ENCODE measurements around the gene TPR. TPM values are rescaled to one million over a fixed set of nuclear protein-coding genes. Genes with fewer than 3 reads are reported as not detected.

Gene TPR
- total and polyA plus RNA-seq, 8 donors = 11.8 to 45.5 (median 29.5) TPM

DNA sequence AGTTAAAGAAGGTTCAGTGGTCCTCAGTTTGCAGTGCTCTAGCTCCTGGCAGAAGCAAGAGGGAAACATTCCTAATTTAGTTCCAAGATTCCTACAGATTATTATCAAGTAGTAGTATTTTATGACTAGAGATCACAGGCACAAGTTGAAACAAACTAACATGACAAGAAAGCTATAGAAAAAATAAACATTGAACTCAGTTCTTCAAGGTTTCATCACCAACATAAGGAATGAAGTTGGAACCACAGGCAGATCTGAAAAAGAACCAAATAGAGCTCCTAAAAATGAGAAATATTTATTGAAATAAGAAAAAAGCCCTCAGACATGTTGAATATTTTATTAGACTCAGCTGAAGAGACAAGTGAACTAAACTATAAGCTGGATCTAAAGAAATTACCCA is 45.3 kb upstream of the TPR start:
- no peak for ATAC-seq
- no peak for DNase-seq
- no peak for FAIRE-seq

DNA sequence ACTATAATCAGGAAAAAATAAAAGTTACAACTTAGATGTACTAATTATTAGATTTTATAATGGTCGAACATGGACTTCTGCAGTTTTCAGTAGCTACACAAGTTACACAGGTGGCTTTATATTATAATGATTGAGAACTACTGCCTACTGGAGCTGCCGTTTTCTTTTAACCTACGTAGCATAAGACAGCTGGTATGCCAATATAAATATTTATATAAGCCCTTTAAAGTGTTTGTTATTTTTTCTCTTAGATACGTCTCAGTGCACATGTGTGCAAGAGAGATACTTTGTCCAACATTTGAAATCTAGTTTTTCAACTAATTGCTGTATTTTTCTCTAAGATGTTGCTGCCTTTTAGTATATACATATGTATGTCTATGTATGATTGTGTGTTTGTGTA is 43.5 kb upstream of the TPR start:
- H3K4me3 ChIP-seq = no peak overlapping the region
- intact Hi-C loops (cut with DNase I) = no loop called here
- no peak for DNase-seq
- H3K36me3 ChIP-seq = peaks cover 0 to 14% (median 0%) of the 10 kb centered on the region in 3 donors
- TF ChIP-seq, protein P1, sequence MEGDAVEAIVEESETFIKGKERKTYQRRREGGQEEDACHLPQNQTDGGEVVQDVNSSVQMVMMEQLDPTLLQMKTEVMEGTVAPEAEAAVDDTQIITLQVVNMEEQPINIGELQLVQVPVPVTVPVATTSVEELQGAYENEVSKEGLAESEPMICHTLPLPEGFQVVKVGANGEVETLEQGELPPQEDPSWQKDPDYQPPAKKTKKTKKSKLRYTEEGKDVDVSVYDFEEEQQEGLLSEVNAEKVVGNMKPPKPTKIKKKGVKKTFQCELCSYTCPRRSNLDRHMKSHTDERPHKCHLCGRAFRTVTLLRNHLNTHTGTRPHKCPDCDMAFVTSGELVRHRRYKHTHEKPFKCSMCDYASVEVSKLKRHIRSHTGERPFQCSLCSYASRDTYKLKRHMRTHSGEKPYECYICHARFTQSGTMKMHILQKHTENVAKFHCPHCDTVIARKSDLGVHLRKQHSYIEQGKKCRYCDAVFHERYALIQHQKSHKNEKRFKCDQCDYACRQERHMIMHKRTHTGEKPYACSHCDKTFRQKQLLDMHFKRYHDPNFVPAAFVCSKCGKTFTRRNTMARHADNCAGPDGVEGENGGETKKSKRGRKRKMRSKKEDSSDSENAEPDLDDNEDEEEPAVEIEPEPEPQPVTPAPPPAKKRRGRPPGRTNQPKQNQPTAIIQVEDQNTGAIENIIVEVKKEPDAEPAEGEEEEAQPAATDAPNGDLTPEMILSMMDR (IDR thresholded peaks at IDR 0.05) = no peak
- no peaks in the 10 kb centered on the region for H3K4me1 ChIP-seq
- WGBS, 2 donors = 42 to 43% methylated on average over 4 of the region's 4 CpGs
- no peaks in the 10 kb centered on the region for H3K9me3 ChIP-seq
- no peak for FAIRE-seq
- ATAC-seq = peak; percentile 47 to 78 (median 60)
- H3K27me3 ChIP-seq = no peaks in the 10 kb centered on the region
- no peak overlapping the region for H3K27ac ChIP-seq

More for the DNA sequence above, 45.3 kb upstream of the TPR start:
- Histone ChIP-seq H3K27ac (no peak overlapping the region), H3K4me1 (no peaks in the 10 kb centered on the region), H3K4me3 (no peak overlapping the region), H3K27me3 (no peaks in the 10 kb centered on the region), H3K36me3 (peaks cover 0 to 14% (median 0%) of the 10 kb centered on the region in 3 donors), H3K9me3 (no peaks in the 10 kb centered on the region)
- TF ChIP-seq, protein P1 (IDR thresholded peaks at IDR 0.05) = no peak
- intact Hi-C loops (cut with DNase I) = no loop called here

DNA sequence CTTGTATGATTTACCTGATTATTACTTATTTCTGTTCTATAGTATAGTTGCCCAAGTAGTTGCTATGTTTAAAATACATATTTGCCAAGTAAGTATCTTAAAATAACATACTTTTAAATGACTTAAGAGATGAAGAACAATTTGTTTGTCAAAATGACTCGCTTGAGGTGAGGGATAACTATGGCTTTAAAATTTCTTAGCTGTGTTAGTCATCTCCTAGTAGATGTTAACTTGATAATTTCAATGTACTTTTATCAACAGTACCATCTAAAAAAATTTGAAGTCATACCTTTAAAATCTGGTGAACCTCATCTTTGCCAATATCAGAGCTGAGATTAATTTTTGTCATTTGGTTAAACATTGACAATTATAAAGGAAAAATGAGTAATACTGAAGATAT is 38.3 kb upstream of the TPR start:
- ATAC-seq = no peak
- WGBS, 2 donors = 92 to 95% methylated on average over 1 of the region's 1 CpG
- FAIRE-seq = no peak
- H3K36me3 ChIP-seq = peaks cover 0 to 6% (median 6%) of the 10 kb centered on the region in 3 donors
- H3K27ac ChIP-seq = no peak overlapping the region
- TF ChIP-seq, protein P1 (IDR thresholded peaks at IDR 0.05) = no peak
- H3K4me3 ChIP-seq = no peak overlapping the region
- intact Hi-C loops (cut with DNase I) = no loop called here
- no peaks in the 10 kb centered on the region for H3K27me3 ChIP-seq
- H3K9me3 ChIP-seq = no peaks in the 10 kb centered on the region
- no peak for DNase-seq
- no peaks in the 10 kb centered on the region for H3K4me1 ChIP-seq

DNA sequence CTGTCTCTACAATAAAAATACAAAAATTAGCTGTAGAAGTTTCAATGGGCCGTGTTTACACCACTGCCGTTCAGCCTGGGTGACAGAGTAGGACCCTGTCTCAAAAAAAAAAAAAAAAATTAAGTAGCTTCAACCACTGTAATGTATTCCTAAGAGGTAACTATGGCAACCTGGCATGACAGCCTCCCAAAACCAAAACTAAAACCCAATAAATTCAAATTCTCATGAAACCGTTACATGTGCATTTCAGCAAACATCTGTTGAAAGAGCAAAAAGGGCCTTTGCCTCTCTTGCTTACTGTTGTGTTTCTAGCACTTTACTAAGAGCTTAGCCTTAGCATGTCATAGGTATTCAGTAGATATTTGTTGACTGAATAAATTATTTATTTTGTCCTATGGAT is 34.0 kb upstream of the TPR start:
- no peak overlapping the region for H3K27ac ChIP-seq
- intact Hi-C loops (cut with DNase I) = no loop called here
- no peak overlapping the region for H3K4me3 ChIP-seq
- H3K27me3 ChIP-seq = no peaks in the 10 kb centered on the region
- H3K36me3 ChIP-seq = peaks cover 0 to 28% (median 6%) of the 10 kb centered on the region in 3 donors
- ATAC-seq (no peak), FAIRE-seq (no peak), DNase-seq (no peak)
- no peaks in the 10 kb centered on the region for H3K4me1 ChIP-seq
- TF ChIP-seq, protein P1 (IDR thresholded peaks at IDR 0.05) = no peak
- no peaks in the 10 kb centered on the region for H3K9me3 ChIP-seq
- WGBS, 2 donors = 92 to 94% methylated on average over 3 of the region's 3 CpGs

DNA sequence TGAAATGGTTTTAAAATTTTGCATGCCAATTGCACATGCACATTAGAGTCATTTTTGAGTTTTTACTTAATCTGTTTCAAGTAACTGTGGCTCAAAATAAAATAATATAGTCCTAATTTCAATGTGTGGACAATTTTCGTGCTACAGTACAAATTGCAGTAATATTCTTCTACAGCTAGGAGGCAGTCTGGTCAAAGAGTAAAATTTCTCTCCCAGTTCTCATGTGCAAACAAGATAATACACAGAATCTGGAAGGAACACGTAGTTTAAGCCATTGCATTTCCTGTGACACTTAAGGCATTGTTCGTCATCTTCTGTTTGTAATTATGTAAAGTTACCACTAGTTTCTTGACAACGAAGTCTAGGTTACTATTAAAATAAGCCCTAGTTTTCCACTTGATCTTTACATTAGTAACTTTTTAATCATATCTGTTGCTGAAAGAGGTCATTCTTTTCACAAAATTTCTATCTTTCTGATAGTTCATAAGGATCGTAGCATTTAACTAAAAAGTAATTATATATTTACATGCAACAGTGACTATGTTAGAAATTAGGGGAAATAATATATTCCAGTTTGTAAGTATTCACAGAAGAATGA is 29.5 kb upstream of the TPR start:
- ATAC-seq (peak; percentile 77 to 88 (median 82)), FAIRE-seq (no peak), DNase-seq (no peak)
- Histone ChIP-seq H3K27ac (no peak overlapping the region), H3K4me3 (no peak overlapping the region), H3K27me3 (no peaks in the 10 kb centered on the region), H3K36me3 (peaks cover 0 to 32% (median 4%) of the 10 kb centered on the region in 3 donors), H3K9me3 (no peaks in the 10 kb centered on the region), H3K4me1 (no peaks in the 10 kb centered on the region)
- TF ChIP-seq, protein P1 (IDR thresholded peaks at IDR 0.05) = peak; percentile 32 to 48 (median 37)
- 32 to 33% methylated on average over 5 of the region's 5 CpGs for WGBS, 2 donors
- intact Hi-C loops (cut with DNase I) = no loop called here

Measured in pancreas (tissue), 10 donors.